SK-N-MC (cell line): Measurements from ENCODE around the gene BLOC1S2.

Experiments used
- EZH2 ChIP-seq: fragments of 200-600 bp; sonication (generic); IDR thresholded peaks from one replicate; pipeline ENCODE4 v1.6.1; 2017; ENCODE audit warnings: antibody characterized with exemption
- FOXP2 ChIP-seq: optimal IDR thresholded peaks from 2 replicates; pipeline ENCODE3; 2011; ENCODE audit warnings: mild to moderate bottlenecking, moderate library complexity; ENCODE audit not compliant: insufficient read depth; ENCODE audit errors: extremely low read length, control extremely low read depth
- POLR2AphosphoS5 ChIP-seq: IDR thresholded peaks from 2 replicates; pipeline ENCODE4 v1.6.1; 2012; ENCODE audit warnings: mild to moderate bottlenecking, low read depth, low read length, borderline replicate concordance

GRCh38 chr10:100303724-100304319 is 17.3 kb upstream of the BLOC1S2 start:
- TF ChIP-seq POLR2AphosphoS5 (no peak), EZH2 (no peak), FOXP2 (no peak)
